Mammary microvascular endothelial cell (primary cell): ENCODE results near the gene ZNF605. TPM values are rescaled to one million over a fixed set of nuclear protein-coding genes. Genes with fewer than 3 reads are reported as not detected.

Source experiments
- total RNA-seq: library from RNA; depleted of rRNA; stranded (reverse); fragments of >200 nt; gene quantifications from 2 replicates; pipeline ENCODE4 v1.2.3, GENCODE V29; 2015

Gene ZNF605
- 1.3 and 1.5 TPM in 2 replicates for total RNA-seq

GRCh38 chr12:132956011-132956788 lies at the start of gene ZNF605:
ZNF605 (minus strand) TSS chr12:132956306; CDS start chr12:132945635, 10,671 bp downstream.

GRCh38 chr12:132986001-132986884 lies 30.1 kb upstream of the ZNF605 start, which contains the start of gene ZNF26:
ZNF26 (plus strand) TSS chr12:132986367; CDS start chr12:132986841, 474 bp downstream.

GRCh38 chr12:132887513-132888351 lies 68.4 kb downstream of the ZNF605 start, which contains the start of gene CHFR:
CHFR (minus strand) TSS chr12:132887605; CDS start chr12:132887328, 277 bp downstream.

Other genes starting within 250 kb of the ZNF605 start
- gene PGAM5, start 245.5 kb downstream of the ZNF605 start, total RNA-seq, result 39.7 and 54.0 TPM in 2 replicates
- gene ANKLE2, start 194.5 kb downstream of the ZNF605 start, total RNA-seq, result 42.8 and 47.4 TPM in 2 replicates
- 67.8 and 68.2 TPM in 2 replicates for gene GOLGA3, start 127.4 kb downstream of the ZNF605 start, total RNA-seq
- 35.4 and 38.8 TPM in 2 replicates for gene CHFR, start 68.7 kb downstream of the ZNF605 start, total RNA-seq
- gene ZNF26, start 30.1 kb upstream of the ZNF605 start, total RNA-seq, result 3.0 and 3.9 TPM in 2 replicates
- 12.1 and 12.9 TPM in 2 replicates for gene ZNF84, start 81.2 kb upstream of the ZNF605 start, total RNA-seq
- 8.1 and 9.9 TPM in 2 replicates for gene ZNF140, start 124.6 kb upstream of the ZNF605 start, total RNA-seq
- 0.13 and 0.30 TPM in 2 replicates for gene ZNF891, start 174.0 kb upstream of the ZNF605 start, total RNA-seq
- 2.3 and 3.0 TPM in 2 replicates for gene ZNF10, start 174.3 kb upstream of the ZNF605 start, total RNA-seq
- gene ZNF268, start 225.2 kb upstream of the ZNF605 start, total RNA-seq, result 17.6 and 21.7 TPM in 2 replicates